WTC11 (cell line): ENCODE results near the gene CSRNP3. TPM values are rescaled to one million over a fixed set of nuclear protein-coding genes. Genes with fewer than 3 reads are reported as not detected.

Source experiments
- ATAC-seq: fragments of 200-7000 bp; cut with Tn5 transposase; 2 replicates; pipeline ENCODE4 v1.10.0; 2021; ENCODE audit warnings: mild to moderate bottlenecking, moderate library complexity
- CTCF ChIA-PET: fragments of 300-600 bp; sonication (Branson Sonifier 250); formaldehyde crosslinking; loops from one replicate; lab custom pipeline; 2021; ENCODE audit warnings: antibody characterized with exemption; lab: Charles Lee
- POLR2A ChIA-PET: fragments of 350-600 bp; sonication (Branson Sonifier 250); formaldehyde crosslinking; loops from one replicate; lab custom pipeline; 2021; ENCODE audit warnings: antibody characterized with exemption; lab: Charles Lee
- DNase-seq: peaks from one replicate; pipeline ENCODE4 v3.0.0; 2021; ENCODE audit warnings: low spot score
- H3K27ac Mint-ChIP-seq: 2 replicates; pipeline ENCODE4 v1.8.0; 2021; ENCODE audit warnings: mixed read lengths
- H3K27me3 Mint-ChIP-seq: 2 replicates; pipeline ENCODE4 v1.8.0; 2021; ENCODE audit warnings: low read depth, mild to moderate bottlenecking, moderate library complexity, mixed read lengths
- H3K36me3 Mint-ChIP-seq: 2 replicates; pipeline ENCODE4 v1.8.0; 2021; ENCODE audit warnings: mixed read lengths
- H3K4me1 Mint-ChIP-seq: 2 replicates; pipeline ENCODE4 v1.8.0; 2022; ENCODE audit warnings: mixed read lengths
- H3K4me3 Mint-ChIP-seq: 2 replicates; pipeline ENCODE4 v1.8.0; 2021; ENCODE audit warnings: mild to moderate bottlenecking, moderate library complexity, mixed read lengths
- H3K9me3 Mint-ChIP-seq: 2 replicates; pipeline ENCODE4 v1.8.0; 2021; ENCODE audit warnings: mixed read lengths
- ATF1 ChIP-seq: sonication (generic); formaldehyde crosslinking; IDR thresholded peaks from 2 replicates; pipeline ENCODE4 v1.8.1; 2023; ENCODE audit warnings: mild to moderate bottlenecking, moderate library complexity, missing genetic modification reagents
- ATF2 ChIP-seq: sonication (generic); formaldehyde crosslinking; IDR thresholded peaks from 2 replicates; pipeline ENCODE4 v1.8.1; 2022; ENCODE audit warnings: low read depth, missing genetic modification reagents, borderline replicate concordance
- E2F1 ChIP-seq: sonication (generic); formaldehyde crosslinking; IDR thresholded peaks from 2 replicates; pipeline ENCODE4 v1.8.0; 2022; ENCODE audit warnings: mild to moderate bottlenecking, missing genetic modification reagents
- ELF4 ChIP-seq: sonication (generic); formaldehyde crosslinking; IDR thresholded peaks from 2 replicates; pipeline ENCODE4 v1.8.1; 2022; ENCODE audit warnings: low read depth, mild to moderate bottlenecking, moderate library complexity, missing genetic modification reagents
- GRHL2 ChIP-seq: fragments of 250-450 bp; sonication (Bioruptor Pico); IDR thresholded peaks from 2 replicates; pipeline ENCODE4 v1.8.0; 2022; ENCODE audit warnings: mild to moderate bottlenecking, moderate library complexity; ENCODE audit not compliant: insufficient replicate concordance, severe bottlenecking
- HMGXB4 ChIP-seq: sonication (generic); formaldehyde crosslinking; IDR thresholded peaks from 2 replicates; pipeline ENCODE4 v1.8.1; 2023; ENCODE audit warnings: mild to moderate bottlenecking, moderate library complexity, missing genetic modification reagents
- IRF1 ChIP-seq: sonication (generic); formaldehyde crosslinking; IDR thresholded peaks from 2 replicates; pipeline ENCODE4 v1.8.0; 2023; ENCODE audit warnings: missing genetic modification reagents
- KAT7 ChIP-seq: sonication (generic); formaldehyde crosslinking; IDR thresholded peaks from 2 replicates; pipeline ENCODE4 v1.8.1; 2023; ENCODE audit warnings: missing genetic modification reagents, mild to moderate bottlenecking, borderline replicate concordance
- NFE2L1 ChIP-seq: sonication (generic); formaldehyde crosslinking; IDR thresholded peaks from 2 replicates; pipeline ENCODE4 v1.8.1; 2023; ENCODE audit warnings: missing genetic modification reagents
- NR2C2 ChIP-seq: sonication (generic); formaldehyde crosslinking; IDR thresholded peaks from 2 replicates; pipeline ENCODE4 v1.8.0; 2022; ENCODE audit warnings: mild to moderate bottlenecking, missing genetic modification reagents
- NR3C1 ChIP-seq: sonication (generic); formaldehyde crosslinking; conservative IDR thresholded peaks from 2 replicates; pipeline ENCODE4 v1.8.1; 2023; ENCODE audit warnings: low read depth, mild to moderate bottlenecking, missing genetic modification reagents
- SOX15 ChIP-seq: fragments of 250-450 bp; sonication (Bioruptor Pico); IDR thresholded peaks from 2 replicates; pipeline ENCODE4 v1.9.0; 2021; ENCODE audit warnings: mild to moderate bottlenecking
- SP1 ChIP-seq: sonication (generic); formaldehyde crosslinking; conservative IDR thresholded peaks from 2 replicates; pipeline ENCODE4 v1.8.1; 2022; ENCODE audit warnings: missing genetic modification reagents
- STAT6 ChIP-seq: sonication (generic); formaldehyde crosslinking; conservative IDR thresholded peaks from 2 replicates; pipeline ENCODE4 v1.8.1; 2023; ENCODE audit warnings: mild to moderate bottlenecking, low read depth, missing genetic modification reagents, moderate library complexity
- TEAD1 ChIP-seq: sonication (generic); formaldehyde crosslinking; IDR thresholded peaks from 2 replicates; pipeline ENCODE4 v1.8.0; 2022; ENCODE audit warnings: mild to moderate bottlenecking, missing genetic modification reagents
- USF2 ChIP-seq: sonication (generic); formaldehyde crosslinking; IDR thresholded peaks from 2 replicates; pipeline ENCODE4 v1.8.1; 2023; ENCODE audit warnings: mild to moderate bottlenecking, missing genetic modification reagents, moderate library complexity
- ZBTB21 ChIP-seq: sonication (generic); formaldehyde crosslinking; IDR thresholded peaks from 2 replicates; pipeline ENCODE4 v1.8.1; 2023; ENCODE audit warnings: mild to moderate bottlenecking, missing genetic modification reagents, borderline replicate concordance
- ZBTB43 ChIP-seq: sonication (generic); formaldehyde crosslinking; IDR thresholded peaks from 2 replicates; pipeline ENCODE4 v1.8.1; 2023; ENCODE audit warnings: mild to moderate bottlenecking, missing genetic modification reagents
- ZNF396 ChIP-seq: fragments of 250-450 bp; sonication (Bioruptor Pico); IDR thresholded peaks from 2 replicates; pipeline ENCODE4 v1.8.0; 2021; ENCODE audit warnings: mild to moderate bottlenecking, moderate library complexity, borderline replicate concordance
- ZNF425 ChIP-seq: fragments of 250-450 bp; sonication (Bioruptor Pico); conservative IDR thresholded peaks from 2 replicates; pipeline ENCODE4 v1.9.0; 2021; ENCODE audit warnings: mild to moderate bottlenecking
- total RNA-seq: library from RNA; stranded (reverse); gene quantifications from 3 replicates; pipeline ENCODE4 v1.2.3, GENCODE V29; 2021

CSRNP3 gene
- total RNA-seq, 1 experiment from 2014 or later: 7.3 TPM

GRCh38 chr2:165508927-165509326, 39.4 kb downstream of the CSRNP3 start:
- no peaks in the 10 kb centered on the region for H3K36me3 Mint-ChIP-seq
- CTCF ChIA-PET: no interaction called here
- POLR2A ChIA-PET: interaction anchor here (0.8 kb wide), 1 partner anchor 15 kb away, joined by 3 read pairs; no protein-coding TSS in a partner anchor
- H3K27ac Mint-ChIP-seq: peak overlapping the region; percentile 32; the same call in 1 of the 2 replicates
- DNase-seq (no peak), ATAC-seq (no peak)
- TF ChIP-seq SP1 (CRISPR knock-in tag): no peak
- no peak for TF ChIP-seq TEAD1 (CRISPR knock-in tag)
- TF ChIP-seq ATF1: no peak
- TF ChIP-seq GRHL2 (CRISPR knock-in tag): no peak
- TF ChIP-seq ZBTB21: no peak
- no peak for TF ChIP-seq STAT6 (CRISPR knock-in tag)
- no peak for TF ChIP-seq ZBTB43 (CRISPR knock-in tag)
- TF ChIP-seq NR3C1 (CRISPR knock-in tag): no peak
- no peak for TF ChIP-seq KAT7 (CRISPR knock-in tag)
- TF ChIP-seq HMGXB4 (CRISPR knock-in tag): no peak
- TF ChIP-seq E2F1 (CRISPR knock-in tag): no peak
- TF ChIP-seq NFE2L1 (CRISPR knock-in tag): no peak
- TF ChIP-seq ZNF425: no peak
- no peak for TF ChIP-seq IRF1 (CRISPR knock-in tag)
- no peak for TF ChIP-seq NR2C2
- TF ChIP-seq SOX15 (CRISPR knock-in tag): no peak
- TF ChIP-seq ATF2: no peak
- TF ChIP-seq ELF4 (CRISPR knock-in tag): no peak
- no peak for TF ChIP-seq USF2 (CRISPR knock-in tag)
- no peak for TF ChIP-seq ZNF396 (CRISPR knock-in tag)
- no peak overlapping the region for H3K4me3 Mint-ChIP-seq
- no peaks in the 10 kb centered on the region for H3K9me3 Mint-ChIP-seq
- H3K27me3 Mint-ChIP-seq: no peaks in the 10 kb centered on the region
- H3K4me1 Mint-ChIP-seq: peaks cover 5% of the 10 kb centered on the region
